GM12801 (cell line): Measurements from ENCODE around the gene ZBTB14.

Experiments
- CTCF ChIP-seq: IDR thresholded peaks from one replicate; pipeline ENCODE4 v1.5.1; 2011; ENCODE audit warnings: control low read depth; ENCODE audit not compliant: insufficient read length; ENCODE audit errors: extremely low read depth

ZBTB14 gene

GRCh38 chr18:5286525-5286924 lies 9.0 kb downstream of the ZBTB14 start:
- TF ChIP-seq CTCF = no peak

GRCh38 chr18:5285326-5285725 lies 10.2 kb downstream of the ZBTB14 start:
- no peak for TF ChIP-seq CTCF

GRCh38 chr18:5284808-5285207 lies 10.7 kb downstream of the ZBTB14 start:
- TF ChIP-seq CTCF = no peak

- TF ChIP-seq CTCF = no peak
Measured at GRCh38 chr18:5282770-5283169, 12.8 kb downstream of the ZBTB14 start.

- TF ChIP-seq CTCF = no peak
Measured at GRCh38 chr18:5276947-5277346, 18.6 kb downstream of the ZBTB14 start.

- TF ChIP-seq CTCF = no peak
Measured at GRCh38 chr18:5275872-5276271, 19.7 kb downstream of the ZBTB14 start.

GRCh38 chr18:5268874-5269273 lies 26.7 kb downstream of the ZBTB14 start:
- TF ChIP-seq CTCF = no peak

- no peak for TF ChIP-seq CTCF
Measured at GRCh38 chr18:5266721-5267120, 28.8 kb downstream of the ZBTB14 start.
